SK-N-DZ (cell line): ENCODE data around the gene RBM6.
A peak's percentile ranks its signal among the peaks of the same experiment; 100 is the strongest.
"Not testable (repeated sequence)": the region's sequence is repeated elsewhere in the genome, so short reads cannot be mapped to it uniquely, and the experiment has no call there.

Experiments used
- DNase-seq: peaks from one replicate; pipeline ENCODE4 v3.0.0-alpha.2; 2015; ENCODE audit warnings: low spot score

Gene RBM6

GRCh38 chr3:49984394-49984793 is 44.4 kb downstream of the RBM6 start:
- DNase-seq: no peak

DNA sequence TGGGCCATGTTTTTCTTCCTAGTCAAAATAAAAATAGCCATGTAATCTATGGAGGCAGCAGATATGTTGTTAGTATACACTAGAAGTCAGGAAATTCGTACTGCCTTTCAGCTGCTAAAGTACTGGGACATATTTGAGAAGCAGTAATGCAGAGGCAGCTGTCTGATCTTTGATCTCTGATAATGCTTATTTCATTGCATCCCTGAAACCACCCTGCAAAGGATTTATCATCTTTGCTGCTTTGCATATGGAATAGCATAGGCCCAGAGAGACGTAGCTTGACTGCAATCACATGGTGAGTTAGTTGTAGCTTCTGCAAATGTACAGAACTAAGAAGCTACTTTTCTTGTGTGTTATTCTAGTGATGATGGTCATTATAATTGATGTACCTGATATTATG is 52.4 kb downstream of the RBM6 start:
- no peak for DNase-seq

DNA sequence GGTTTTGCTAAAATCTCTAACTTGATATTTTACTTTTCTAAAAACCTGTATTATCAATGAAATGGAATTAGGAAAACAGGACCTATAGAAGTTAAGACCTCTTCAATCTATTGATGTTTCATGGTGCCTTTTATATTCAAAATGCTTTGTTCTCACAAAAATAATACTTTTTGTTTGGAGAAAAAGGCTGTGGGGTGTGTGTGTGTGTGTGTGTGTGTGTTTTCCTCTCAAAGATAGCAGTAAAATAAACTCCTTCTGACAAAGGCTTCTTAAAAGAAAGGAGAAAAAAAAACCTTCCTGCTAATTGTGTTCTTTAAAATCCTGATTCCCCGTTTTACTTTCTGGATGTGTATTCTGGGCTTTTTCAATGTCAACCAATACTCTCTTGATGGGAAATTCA is 54.5 kb downstream of the RBM6 start:
- no peak for DNase-seq

GRCh38 chr3:49996016-49996415 is 56.1 kb downstream of the RBM6 start:
- DNase-seq: no peak

- DNase-seq: no peak
These were observed 57.9 kb downstream of the RBM6 start for GRCh38 chr3:49997862-49998261.

DNA sequence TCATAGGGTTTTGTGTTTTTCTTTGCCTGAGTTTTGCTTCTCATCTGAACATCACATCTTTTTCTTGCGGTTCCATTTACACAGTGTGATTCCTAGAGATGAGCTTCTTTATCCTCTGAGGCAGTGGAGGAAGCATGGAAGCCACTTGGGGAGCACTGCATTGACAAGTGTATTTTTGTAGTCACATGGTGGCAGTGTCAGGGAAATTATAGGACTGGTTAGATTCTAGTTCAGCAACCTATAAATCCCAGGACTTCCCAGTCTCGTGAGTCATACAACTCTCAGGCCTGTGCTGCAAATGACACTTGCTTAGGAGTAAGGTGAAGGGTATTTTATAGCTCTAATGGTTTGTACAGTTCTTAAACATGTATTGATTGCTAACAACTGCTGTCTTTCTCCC is 58.4 kb downstream of the RBM6 start:
- no peak for DNase-seq

DNA sequence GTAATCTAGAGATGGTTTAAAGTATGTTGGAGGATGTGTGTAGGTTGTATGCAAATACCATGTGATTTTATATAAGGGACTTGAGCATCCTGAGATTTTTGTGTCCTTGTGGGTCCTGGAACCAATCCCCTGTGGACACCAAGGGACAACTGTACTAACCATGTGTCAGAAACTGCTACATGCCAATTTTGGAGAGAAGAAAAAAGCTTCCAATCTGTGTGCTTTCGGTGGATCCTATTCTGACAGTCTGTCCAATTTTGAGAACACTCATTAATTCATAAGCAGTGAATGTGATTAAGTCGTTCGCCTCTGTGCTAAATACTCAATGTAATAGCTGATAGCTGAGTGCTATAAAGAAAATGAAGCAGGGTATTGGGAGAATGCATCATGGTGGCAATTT is 61.6 kb downstream of the RBM6 start:
- DNase-seq: no peak

DNA sequence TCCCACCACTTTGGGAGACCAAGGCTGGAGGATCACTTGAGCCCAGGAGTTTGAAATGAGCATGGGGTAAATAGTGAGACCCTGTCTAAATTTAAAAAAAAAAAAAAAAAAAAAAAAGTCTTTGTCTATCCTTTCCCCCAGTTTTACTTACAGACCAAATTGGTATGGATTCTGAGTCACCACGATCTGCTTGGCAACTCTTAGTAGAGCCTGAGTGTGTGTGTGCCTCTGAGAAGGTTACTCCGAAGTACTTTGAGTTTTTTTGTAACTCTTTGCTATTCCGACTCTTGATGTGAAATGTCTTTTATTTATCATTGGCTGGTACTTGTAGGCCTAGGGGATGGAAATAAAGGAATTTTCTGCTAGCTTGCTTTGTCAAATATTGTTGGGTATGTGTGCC is 63.3 kb downstream of the RBM6 start:
- no peak for DNase-seq

DNA sequence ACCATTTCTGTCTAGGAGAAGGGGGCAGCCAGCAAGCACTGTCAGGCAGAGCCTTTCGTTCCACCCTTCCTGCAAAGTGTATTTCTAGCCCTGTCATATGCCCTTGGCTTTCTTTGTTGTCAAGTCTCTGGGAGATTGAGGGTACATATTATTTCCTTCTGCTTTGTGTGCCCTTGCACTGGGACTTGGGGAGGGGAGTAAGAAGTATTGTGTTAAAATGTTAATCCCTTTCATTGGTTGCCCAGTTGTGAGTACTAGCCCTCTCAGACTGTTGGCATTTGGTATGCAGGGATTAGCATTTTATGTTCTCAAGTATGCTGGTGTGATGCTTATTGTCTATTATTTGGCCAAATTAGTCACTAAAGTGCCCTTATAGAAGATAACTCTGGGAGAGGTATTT is 63.9 kb downstream of the RBM6 start:
- DNase-seq: no peak

- DNase-seq: no peak
These were observed 69.0 kb downstream of the RBM6 start for GRCh38 chr3:50008931-50009330.

DNA sequence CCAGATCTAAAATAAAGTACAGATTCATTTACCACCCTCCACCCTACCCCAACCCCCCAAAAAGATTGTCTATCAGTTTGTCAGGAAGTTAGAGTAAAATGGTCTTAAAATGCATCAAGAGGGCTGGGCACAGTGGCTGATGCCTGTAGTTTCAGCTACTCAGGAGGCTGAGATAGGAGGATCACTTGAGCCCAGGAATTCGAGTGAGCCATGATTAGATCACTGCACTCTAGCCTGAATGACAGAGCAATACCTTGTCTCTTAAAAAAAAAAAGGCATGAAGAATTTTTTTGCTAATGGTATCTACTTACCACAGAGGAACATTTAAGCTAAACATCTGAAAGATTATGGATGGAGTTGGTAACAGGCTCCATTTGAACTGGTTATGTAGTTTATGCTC is 71.0 kb downstream of the RBM6 start:
- no peak for DNase-seq

GRCh38 chr3:50015918-50016317 is 76.0 kb downstream of the RBM6 start:
- no peak for DNase-seq

DNA sequence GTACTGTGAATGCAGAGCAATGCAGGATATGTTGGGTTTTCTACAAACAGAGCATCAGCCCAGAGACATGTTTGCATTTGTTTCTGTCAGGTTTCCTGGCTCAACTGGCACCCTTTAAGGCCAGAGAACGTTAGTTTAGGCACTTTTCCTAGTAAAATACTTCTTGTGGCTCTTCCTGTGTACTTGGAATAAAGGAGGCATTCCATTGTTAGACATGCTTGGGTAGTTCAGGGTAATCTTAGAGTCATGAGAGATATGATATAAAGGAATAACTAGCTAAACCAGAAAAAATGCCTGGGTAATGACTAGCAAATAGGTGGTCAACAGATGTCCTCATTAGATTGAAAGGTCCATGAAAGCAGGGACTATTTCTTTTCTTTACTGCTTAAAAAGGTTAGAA is 88.4 kb downstream of the RBM6 start:
- no peak for DNase-seq

- DNase-seq: not testable (repeated sequence)
These were observed 91.3 kb downstream of the RBM6 start for GRCh38 chr3:50031201-50031600.

- no peak for DNase-seq
These were observed 105.0 kb downstream of the RBM6 start for GRCh38 chr3:50044976-50045375.

GRCh38 chr3:50047426-50047825 is 107.5 kb downstream of the RBM6 start:
- no peak for DNase-seq

GRCh38 chr3:50050361-50050760 is 110.4 kb downstream of the RBM6 start:
- DNase-seq: no peak

DNA sequence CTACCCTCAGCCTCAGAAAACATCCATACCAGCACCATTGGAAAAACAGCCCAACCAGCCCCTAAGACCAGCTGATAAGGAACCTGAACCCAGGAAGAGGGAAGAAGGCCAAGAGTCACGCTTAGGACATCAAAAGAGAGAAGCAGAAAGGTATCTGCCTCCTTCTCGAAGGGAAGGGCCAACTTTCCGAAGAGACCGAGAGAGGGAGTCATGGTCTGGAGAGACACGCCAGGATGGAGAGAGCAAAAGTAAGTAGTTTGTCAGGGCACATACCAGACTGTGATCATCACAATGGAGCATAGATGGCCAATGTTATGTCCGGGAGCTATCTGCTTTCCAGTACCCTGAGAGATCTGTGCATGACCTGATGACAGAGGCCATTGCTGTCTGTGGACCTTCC is 117.8 kb downstream of the RBM6 start:
- DNase-seq: no peak

GRCh38 chr3:50068134-50068533 is 128.2 kb downstream of the RBM6 start:
- no peak for DNase-seq

DNA sequence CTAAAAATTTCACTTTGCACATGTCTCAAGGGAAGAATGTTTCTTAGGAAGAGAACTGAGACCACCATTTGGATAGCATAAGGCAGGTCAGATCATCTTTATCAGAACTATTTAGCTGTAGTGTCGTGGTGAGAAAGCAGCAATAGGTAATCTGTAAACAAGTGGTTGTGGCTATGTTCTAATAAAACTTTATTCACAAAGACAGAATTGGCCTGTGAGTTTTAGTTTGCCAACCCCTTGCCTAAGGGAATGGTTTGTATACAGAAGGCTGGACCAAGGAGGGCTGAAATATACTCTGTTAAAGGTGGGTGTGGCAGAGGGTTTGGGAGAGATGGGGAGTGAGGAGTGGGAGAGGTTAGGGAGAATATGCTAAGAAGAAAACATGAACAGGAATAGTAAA is 138.1 kb downstream of the RBM6 start:
- DNase-seq: no peak

- no peak for DNase-seq
These were observed 138.7 kb downstream of the RBM6 start for GRCh38 chr3:50078622-50079021.

DNA sequence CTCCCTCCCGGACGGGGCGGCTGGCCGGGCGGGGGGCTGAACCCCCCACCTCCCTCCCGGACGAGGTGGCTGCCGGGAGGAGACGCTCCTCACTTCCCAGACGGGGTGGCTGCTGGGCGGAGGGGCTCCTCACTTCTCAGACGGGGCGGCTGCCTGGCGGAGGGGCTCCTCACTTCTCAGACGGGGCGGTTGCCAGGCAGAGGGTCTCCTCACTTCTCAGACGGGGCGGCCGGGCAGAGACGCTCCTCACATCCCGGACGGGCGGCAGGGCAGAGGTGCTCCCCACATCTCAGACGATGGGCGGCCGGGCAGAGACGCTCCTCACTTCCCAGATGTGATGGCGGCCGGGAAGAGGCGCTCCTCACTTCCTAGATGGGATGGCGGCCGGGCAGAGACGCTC is 145.0 kb downstream of the RBM6 start:
- DNase-seq: not testable (repeated sequence)

- DNase-seq: peak; percentile 87
These were observed 149.0 kb downstream of the RBM6 start, which contains the start of gene RBM5 for GRCh38 chr3:50088725-50089608. Gene RBM5 (plus strand): TSS chr3:50088919. CDS start chr3:50090435, 1,516 bp downstream.

DNA sequence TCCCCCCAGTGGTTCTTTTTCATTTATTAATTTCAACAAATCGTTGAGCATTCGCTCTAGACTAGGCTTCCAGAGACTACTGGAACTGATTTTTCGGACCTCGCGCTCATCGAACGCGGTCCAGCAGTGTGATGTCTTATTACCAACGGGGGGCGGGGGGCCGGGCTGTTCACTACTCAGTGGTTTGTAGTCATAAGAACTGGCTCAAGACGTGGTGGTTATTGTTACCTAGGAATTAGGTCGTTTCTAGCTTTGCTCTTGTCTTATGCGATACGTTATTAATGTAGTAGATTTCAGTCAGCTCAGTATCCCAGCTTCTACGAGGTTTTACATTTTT is 149.6 kb downstream of the RBM6 start:
- DNase-seq: no peak
